Natural killer cell (primary cell): ENCODE data around the gene AGBL5. TPM values are rescaled to one million over a fixed set of nuclear protein-coding genes. Genes with fewer than 3 reads are reported as not detected.

Experiments
- ATAC-seq, 3 donors: fragments of 150-1000 bp in 2 of 3; fragments of 200-7000 bp in 1 of 3; cut with Tn5 transposase; 1 replicate in 1 of 3; 2 replicates in 2 of 3; pipeline ENCODE4 v1.10.0; 2021; ENCODE audit warnings: mild to moderate bottlenecking in 2 of 3, moderate library complexity in 2 of 3
- DNase-seq, 2 donors: peaks; one replicate each; pipeline versions ENCODE4 v3.0.0 to v3.0.0-alpha.2; 2013 to 2021; ENCODE audit warnings: mixed read lengths in 1 of 2
- H3K27ac ChIP-seq: one replicate; pipeline ENCODE4 v1.5.1; 2013; ENCODE audit warnings: mild to moderate bottlenecking, low read length
- H3K27me3 ChIP-seq: one replicate; pipeline ENCODE4 v1.6.1; 2013; ENCODE audit warnings: low read length; ENCODE audit not compliant: control insufficient read depth, insufficient read depth
- H3K36me3 ChIP-seq: one replicate; pipeline ENCODE4 v1.6.1; 2013; ENCODE audit warnings: low read length; ENCODE audit not compliant: control insufficient read depth, insufficient read depth
- H3K4me1 ChIP-seq: one replicate; pipeline ENCODE4 v1.6.1; 2013; ENCODE audit warnings: low read length; ENCODE audit not compliant: control insufficient read depth, insufficient read depth
- H3K4me3 ChIP-seq: one replicate; pipeline ENCODE4 v1.5.1; 2013; ENCODE audit warnings: low read length
- H3K9me3 ChIP-seq: one replicate; pipeline ENCODE4 v1.6.1; 2013; ENCODE audit warnings: low read length; ENCODE audit not compliant: control insufficient read depth, insufficient read depth
- H3K27ac Mint-ChIP-seq, 2 donors: one replicate each; pipeline ENCODE4 v1.8.0; 2022; ENCODE audit warnings: mild to moderate bottlenecking in 2 of 2, mixed read lengths in 2 of 2, moderate library complexity in 1 of 2
- H3K27me3 Mint-ChIP-seq, 2 donors: one replicate each; pipeline ENCODE4 v1.8.0; 2022; ENCODE audit warnings: low read depth in 2 of 2, mixed read lengths in 2 of 2
- H3K36me3 Mint-ChIP-seq: one replicate; pipeline ENCODE4 v1.8.0; 2022; ENCODE audit warnings: mixed read lengths
- H3K4me1 Mint-ChIP-seq, 2 donors: one replicate each; pipeline ENCODE4 v1.8.0; 2022; ENCODE audit warnings: mixed read lengths in 2 of 2
- H3K4me3 Mint-ChIP-seq: one replicate; pipeline ENCODE4 v1.8.0; 2022; ENCODE audit warnings: mild to moderate bottlenecking, moderate library complexity, mixed read lengths
- H3K9me3 Mint-ChIP-seq, 2 donors: one replicate each; pipeline ENCODE4 v1.8.0; 2022; ENCODE audit warnings: mixed read lengths in 2 of 2
- WGBS: methylation state at CpG from one replicate; pipeline ENCODE4 v1.1.7; 2013; ENCODE audit warnings: missing lambda C conversion rate; ENCODE audit not compliant: insufficient coverage; 5-methylcytosine and 5-hydroxymethylcytosine counted together
- intact Hi-C: fragments of 100-400 bp; cut with micrococcal nuclease; formaldehyde crosslinking; loops from one replicate; pipeline ENCODE4 v1.14.2; 2022
- total RNA-seq, 4 donors: library from RNA; stranded (reverse); fragments of 120-200 nt in 1 of 4; gene quantifications; one replicate each; pipeline versions ENCODE4 v1.2.3 to v1.2.4, GENCODE V29; 2013 to 2022
- TF ChIP-seq, protein P1 (sequence below): fragments of 200-600 bp; IDR thresholded peaks from one replicate; pipeline ENCODE4 v1.8.0; 2022; ENCODE audit warnings: antibody characterized with exemption

The AGBL5 gene
- total RNA-seq, 3 donors from 2014 or later (not counting 1 experiment from before 2014, with no cell fraction given) = 10.0 to 12.0 (median 10.8) TPM

DNA sequence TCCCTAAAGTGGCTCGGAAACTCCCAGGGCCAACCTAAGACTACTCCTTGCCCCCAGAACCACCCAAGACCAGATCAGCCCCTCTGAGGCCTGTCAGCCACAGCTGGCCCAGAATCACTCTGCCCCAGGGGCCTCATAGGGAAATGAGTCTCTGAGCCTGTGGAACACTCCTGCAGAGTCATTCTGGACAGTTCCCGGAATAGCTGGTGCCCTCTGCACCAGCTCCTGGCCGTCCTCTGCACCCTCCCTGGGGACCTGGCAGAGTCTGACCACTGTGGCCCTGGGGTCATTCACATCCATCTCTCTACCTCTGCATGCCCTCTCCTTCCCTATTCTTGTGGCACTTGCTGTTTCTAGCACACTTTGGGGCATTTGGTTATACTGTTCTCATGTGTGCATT lies 33.3 kb upstream of the AGBL5 start:
- 92% methylated on average over 3 of the region's 3 CpGs for WGBS
- H3K36me3 Mint-ChIP-seq = no peaks in the 10 kb centered on the region
- intact Hi-C loops = no loop called here
- no peak overlapping the region for H3K4me3 Mint-ChIP-seq
- H3K27me3 ChIP-seq = no peaks in the 10 kb centered on the region
- no peaks in the 10 kb centered on the region for H3K9me3 ChIP-seq
- H3K27ac Mint-ChIP-seq = no peak overlapping the region
- no peak overlapping the region for H3K27ac ChIP-seq
- no peak overlapping the region for H3K4me3 ChIP-seq
- ATAC-seq (no peak), DNase-seq (no peak)
- H3K9me3 Mint-ChIP-seq = no peaks in the 10 kb centered on the region
- no peaks in the 10 kb centered on the region for H3K4me1 Mint-ChIP-seq
- no peaks in the 10 kb centered on the region for H3K27me3 Mint-ChIP-seq
- H3K4me1 ChIP-seq = no peaks in the 10 kb centered on the region
- H3K36me3 ChIP-seq = no peaks in the 10 kb centered on the region
- TF ChIP-seq, protein P1, sequence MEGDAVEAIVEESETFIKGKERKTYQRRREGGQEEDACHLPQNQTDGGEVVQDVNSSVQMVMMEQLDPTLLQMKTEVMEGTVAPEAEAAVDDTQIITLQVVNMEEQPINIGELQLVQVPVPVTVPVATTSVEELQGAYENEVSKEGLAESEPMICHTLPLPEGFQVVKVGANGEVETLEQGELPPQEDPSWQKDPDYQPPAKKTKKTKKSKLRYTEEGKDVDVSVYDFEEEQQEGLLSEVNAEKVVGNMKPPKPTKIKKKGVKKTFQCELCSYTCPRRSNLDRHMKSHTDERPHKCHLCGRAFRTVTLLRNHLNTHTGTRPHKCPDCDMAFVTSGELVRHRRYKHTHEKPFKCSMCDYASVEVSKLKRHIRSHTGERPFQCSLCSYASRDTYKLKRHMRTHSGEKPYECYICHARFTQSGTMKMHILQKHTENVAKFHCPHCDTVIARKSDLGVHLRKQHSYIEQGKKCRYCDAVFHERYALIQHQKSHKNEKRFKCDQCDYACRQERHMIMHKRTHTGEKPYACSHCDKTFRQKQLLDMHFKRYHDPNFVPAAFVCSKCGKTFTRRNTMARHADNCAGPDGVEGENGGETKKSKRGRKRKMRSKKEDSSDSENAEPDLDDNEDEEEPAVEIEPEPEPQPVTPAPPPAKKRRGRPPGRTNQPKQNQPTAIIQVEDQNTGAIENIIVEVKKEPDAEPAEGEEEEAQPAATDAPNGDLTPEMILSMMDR = no peak

GRCh38 chr2:27019459-27019858 lies 32.0 kb upstream of the AGBL5 start:
- H3K36me3 Mint-ChIP-seq = no peaks in the 10 kb centered on the region
- DNase-seq = no peak

DNA sequence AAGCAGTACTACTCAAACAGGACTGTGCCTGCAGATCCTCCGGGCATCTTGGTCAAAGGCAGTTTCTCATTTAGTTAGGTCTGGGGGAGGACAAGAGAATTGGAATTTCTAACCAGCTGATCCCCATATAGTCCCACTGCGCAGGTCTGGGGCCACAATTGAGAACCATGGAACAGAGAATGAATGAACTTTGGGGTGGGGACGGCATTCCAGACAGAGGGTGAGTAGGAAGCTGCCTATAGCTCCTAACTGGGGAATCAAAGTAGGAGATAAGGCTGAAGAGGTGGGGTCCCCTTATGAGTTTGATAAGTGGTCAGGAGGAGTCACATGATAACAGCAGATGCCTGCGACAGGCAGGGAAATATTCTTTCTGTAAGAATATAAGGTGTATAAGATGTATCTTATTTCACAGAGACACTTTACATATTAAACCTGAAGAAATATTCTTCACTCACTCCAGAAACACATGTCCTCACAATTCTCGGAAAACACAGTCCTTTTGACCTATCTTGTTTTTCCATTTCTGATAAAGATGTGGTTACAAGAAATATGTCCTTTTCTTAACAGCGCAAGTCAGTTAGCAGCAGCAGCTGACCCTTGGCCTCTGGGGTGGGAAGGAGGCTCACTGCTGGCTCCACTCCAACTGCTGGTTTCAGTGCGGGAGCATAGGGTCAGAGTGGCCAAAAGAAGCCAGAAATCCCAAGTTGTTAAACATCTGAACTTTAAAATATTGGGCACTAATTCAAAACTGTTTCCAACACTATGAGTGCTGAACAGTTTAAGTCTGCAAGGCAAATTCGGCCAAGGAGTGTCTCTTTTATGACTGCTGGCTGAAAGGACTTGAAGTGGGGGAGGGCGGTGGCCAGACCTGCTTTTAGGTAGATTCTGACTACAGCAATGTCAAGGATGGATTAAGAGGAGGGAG lies 31.3 kb upstream of the AGBL5 start:
- no peak for ATAC-seq
- H3K27ac ChIP-seq = no peak overlapping the region

More at GRCh38 chr2:27019459-27019858, 32.0 kb upstream of the AGBL5 start:
- no peaks in the 10 kb centered on the region for H3K27me3 Mint-ChIP-seq
- no peaks in the 10 kb centered on the region for H3K9me3 ChIP-seq
- no peaks in the 10 kb centered on the region for H3K4me1 ChIP-seq
- no peaks in the 10 kb centered on the region for H3K9me3 Mint-ChIP-seq
- intact Hi-C loops = no loop called here
- no peaks in the 10 kb centered on the region for H3K36me3 ChIP-seq
- H3K4me3 Mint-ChIP-seq = no peak overlapping the region
- no peak overlapping the region for H3K27ac Mint-ChIP-seq
- H3K27ac ChIP-seq = no peak overlapping the region
- no peak for ATAC-seq
- no peaks in the 10 kb centered on the region for H3K4me1 Mint-ChIP-seq
- no peaks in the 10 kb centered on the region for H3K27me3 ChIP-seq
- no peak overlapping the region for H3K4me3 ChIP-seq
- WGBS = 95% methylated on average over 9 of the region's 9 CpGs
- TF ChIP-seq, protein P1 = no peak

More for the DNA sequence above, 31.3 kb upstream of the AGBL5 start:
- H3K36me3 Mint-ChIP-seq = no peaks in the 10 kb centered on the region
- Histone ChIP-seq H3K4me3 (no peak overlapping the region), H3K4me1 (no peaks in the 10 kb centered on the region), H3K9me3 (no peaks in the 10 kb centered on the region), H3K27me3 (no peaks in the 10 kb centered on the region), H3K36me3 (no peaks in the 10 kb centered on the region)
- 95% methylated on average over 7 of the region's 9 CpGs for WGBS
- H3K27ac Mint-ChIP-seq = no peak overlapping the region
- H3K9me3 Mint-ChIP-seq = no peaks in the 10 kb centered on the region
- intact Hi-C loops = no loop called here
- no peak overlapping the region for H3K4me3 Mint-ChIP-seq
- no peaks in the 10 kb centered on the region for H3K4me1 Mint-ChIP-seq
- TF ChIP-seq, protein P1 = no peak
- DNase-seq = no peak
- H3K27me3 Mint-ChIP-seq = no peaks in the 10 kb centered on the region
